ENCODE data around the gene HOXA2.

HOXA2 gene

DNA sequence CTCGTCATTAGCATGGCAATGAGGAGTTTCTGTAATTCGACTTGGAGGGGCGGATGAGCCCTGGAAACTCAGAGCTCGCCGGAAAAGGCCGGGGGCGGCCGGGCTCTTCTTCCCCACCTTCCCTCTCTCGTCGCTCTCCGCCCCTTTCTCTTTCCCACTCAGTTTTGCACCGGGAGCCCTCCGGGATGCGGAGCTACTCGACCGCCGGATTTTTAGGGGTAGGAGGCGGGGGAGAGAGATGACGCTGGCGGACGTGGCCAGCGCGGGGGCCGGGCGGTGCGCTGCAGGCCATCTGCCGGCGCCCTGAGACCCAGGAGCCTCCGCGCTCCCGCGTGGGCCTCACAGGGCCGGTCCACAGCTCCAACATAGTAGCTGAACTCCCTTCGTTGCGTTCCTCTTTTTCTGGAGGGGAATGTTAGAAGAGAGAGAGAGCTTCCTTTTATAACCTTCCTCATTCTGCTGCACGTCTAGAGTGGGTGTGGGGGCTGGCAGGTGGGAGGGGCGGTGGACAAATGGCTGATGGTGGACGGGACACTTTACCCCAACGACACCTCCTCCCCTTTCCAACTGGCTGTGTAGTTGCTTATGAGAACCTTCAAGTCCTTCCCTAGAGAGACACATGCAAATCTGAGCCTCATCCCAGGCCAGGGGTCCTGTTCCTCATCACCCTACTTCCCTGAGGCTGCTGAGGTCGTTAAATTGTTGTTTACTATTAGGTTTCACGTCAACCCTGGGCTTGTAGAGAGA is 5.5 kb downstream of the HOXA2 start:
- TF ChIP-seq, protein P1, sequence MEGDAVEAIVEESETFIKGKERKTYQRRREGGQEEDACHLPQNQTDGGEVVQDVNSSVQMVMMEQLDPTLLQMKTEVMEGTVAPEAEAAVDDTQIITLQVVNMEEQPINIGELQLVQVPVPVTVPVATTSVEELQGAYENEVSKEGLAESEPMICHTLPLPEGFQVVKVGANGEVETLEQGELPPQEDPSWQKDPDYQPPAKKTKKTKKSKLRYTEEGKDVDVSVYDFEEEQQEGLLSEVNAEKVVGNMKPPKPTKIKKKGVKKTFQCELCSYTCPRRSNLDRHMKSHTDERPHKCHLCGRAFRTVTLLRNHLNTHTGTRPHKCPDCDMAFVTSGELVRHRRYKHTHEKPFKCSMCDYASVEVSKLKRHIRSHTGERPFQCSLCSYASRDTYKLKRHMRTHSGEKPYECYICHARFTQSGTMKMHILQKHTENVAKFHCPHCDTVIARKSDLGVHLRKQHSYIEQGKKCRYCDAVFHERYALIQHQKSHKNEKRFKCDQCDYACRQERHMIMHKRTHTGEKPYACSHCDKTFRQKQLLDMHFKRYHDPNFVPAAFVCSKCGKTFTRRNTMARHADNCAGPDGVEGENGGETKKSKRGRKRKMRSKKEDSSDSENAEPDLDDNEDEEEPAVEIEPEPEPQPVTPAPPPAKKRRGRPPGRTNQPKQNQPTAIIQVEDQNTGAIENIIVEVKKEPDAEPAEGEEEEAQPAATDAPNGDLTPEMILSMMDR (conservative IDR thresholded peaks at IDR 0.05; ENCODE audit: control insufficient read depth, insufficient read depth, low read depth, low read length), result no peak
- DNase-seq (ENCODE audit: low read depth), result peak; percentile 59

DNA sequence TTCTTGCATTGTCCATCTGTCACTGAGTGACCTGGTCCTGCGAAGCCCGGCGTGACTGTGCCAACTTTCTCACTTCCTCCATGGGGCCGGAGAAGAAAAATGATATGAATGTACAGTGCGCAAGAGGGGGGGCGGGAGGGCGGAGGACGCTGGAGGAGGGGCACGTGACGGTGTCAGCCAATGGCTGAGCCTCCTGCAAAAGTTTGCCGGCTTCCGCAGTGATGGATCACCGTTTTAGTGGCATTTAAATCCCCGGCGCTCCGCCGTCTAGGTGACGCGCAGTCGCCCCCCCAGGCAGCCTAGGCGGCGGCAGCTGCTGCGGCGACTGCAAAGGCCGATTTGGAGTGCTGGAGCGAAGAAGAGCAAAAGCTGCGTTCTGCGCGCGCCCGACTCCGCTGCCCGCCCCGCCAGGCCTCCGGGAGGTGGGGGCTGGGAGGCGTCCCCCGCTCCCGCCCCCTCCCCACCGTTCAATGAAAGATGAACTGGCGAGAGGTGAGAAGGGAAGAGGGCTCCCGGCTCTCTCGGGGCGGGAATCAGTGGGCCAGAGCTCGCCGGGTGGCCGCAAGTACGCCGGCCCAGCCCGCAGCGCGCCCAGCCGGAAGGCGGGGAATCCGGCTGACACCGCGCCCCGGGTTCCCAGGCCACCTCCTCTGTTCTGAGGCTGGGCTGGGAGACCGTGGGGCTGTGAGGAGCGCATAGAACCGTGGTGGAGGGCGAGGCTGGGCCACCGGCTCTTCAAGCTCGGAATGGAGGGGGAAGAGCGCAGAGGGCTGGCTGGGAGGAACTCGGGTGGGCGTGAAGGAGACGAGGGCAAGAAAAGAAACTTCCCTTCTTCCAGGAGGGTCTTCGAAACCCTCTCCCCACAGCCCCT is 6.4 kb downstream of the HOXA2 start, which contains the start of gene HOXA1:
Gene HOXA1, minus strand, starts transcription at position 104 of the 871 bp plus-strand sequence. Its CDS starts 88 bp downstream, at position 16.
- TF ChIP-seq, protein P1 (conservative IDR thresholded peaks at IDR 0.05; ENCODE audit: control insufficient read depth, insufficient read depth, low read depth, low read length), result no peak
- peak within 1 kb of the TSS; percentile 93 for H3K4me3 ChIP-seq (ENCODE audit: control insufficient read depth, low read depth, low read length)
- DNase-seq (ENCODE audit: low read depth), result peak; percentile 92

More for the DNA sequence above, 5.5 kb downstream of the HOXA2 start:
- peak overlapping the region; percentile 93 for H3K4me3 ChIP-seq (ENCODE audit: control insufficient read depth, low read depth, low read length)

DNA sequence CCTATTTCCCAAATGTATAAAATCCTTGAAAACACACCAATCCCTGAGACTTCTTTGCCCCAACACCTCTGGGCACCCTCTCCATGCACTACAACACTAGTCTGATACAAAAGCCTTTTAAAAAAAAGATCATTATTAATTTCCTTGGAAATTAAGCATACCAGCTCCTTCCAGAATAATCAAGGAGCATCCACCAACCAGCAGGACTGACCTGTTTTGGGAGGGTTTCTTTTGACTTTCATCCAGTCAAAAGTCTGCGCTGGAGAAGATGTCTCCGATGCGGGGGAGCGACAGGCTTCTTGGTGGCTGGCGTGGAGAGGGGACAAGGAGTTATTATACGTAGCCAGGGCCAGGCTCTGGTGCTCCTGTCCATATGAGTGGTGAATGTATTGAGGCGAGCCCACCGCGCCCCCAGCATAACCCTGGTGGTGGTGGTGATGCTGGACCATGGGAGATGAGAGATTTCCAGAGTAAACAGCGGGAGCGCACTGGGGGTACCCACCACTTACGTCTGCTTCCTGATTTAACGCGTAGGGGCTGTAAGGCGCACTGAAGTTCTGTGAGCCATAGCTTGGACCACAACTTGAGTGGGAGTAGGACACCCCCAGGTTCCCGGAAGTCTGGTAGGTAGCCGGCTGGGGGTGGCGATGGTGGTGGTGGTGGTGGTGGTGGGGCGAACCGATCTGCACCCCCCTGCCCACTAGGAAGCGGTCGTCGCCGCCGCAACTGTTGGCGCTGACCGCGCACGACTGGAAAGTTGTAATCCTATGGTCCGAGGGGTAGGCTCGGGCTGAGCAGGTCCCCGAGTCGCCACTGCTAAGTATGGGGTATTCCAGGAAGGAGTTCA is 7.2 kb downstream of the HOXA2 start:
- peak overlapping the region; percentile 93 for H3K4me3 ChIP-seq (ENCODE audit: control insufficient read depth, low read depth, low read length)
- TF ChIP-seq, protein P1 (conservative IDR thresholded peaks at IDR 0.05; ENCODE audit: control insufficient read depth, insufficient read depth, low read depth, low read length), result no peak
- no peak for DNase-seq (ENCODE audit: low read depth)

DNA sequence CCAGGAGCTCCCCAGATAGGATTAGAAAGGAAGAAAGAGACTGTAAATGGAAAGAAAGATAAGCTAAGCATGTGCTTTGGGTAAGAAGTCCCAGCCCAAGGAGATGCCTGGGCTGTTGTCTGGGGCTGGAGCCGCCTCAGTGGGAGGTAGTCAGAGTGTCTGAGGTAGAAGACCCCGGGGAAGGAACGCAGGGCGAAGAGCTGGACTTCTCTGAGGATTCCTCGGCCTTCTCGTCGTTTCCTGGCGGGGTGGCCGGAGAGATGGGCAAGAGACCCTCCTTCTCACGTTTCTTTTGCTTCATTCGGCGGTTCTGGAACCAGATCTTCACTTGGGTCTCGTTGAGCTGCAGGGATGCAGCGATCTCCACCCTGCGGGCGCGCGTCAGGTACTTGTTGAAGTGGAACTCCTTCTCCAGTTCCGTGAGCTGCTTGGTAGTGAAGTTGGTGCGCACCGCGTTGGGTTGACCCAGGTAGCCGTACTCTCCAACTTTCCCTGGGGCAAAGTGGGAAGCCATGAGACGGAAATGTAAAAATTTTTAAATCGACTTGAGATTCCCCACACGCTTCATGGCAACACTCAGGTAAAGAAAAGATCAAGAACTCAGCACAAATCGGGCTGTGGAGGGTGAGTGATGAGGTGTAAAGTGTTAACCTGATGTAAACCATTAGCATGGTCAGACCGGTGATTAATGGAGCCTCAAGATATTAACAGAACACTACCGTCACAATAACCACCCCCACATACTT is 8.0 kb downstream of the HOXA2 start:
- no peak for DNase-seq (ENCODE audit: low read depth)
- TF ChIP-seq, protein P1 (conservative IDR thresholded peaks at IDR 0.05; ENCODE audit: control insufficient read depth, insufficient read depth, low read depth, low read length), result no peak
- no peak overlapping the region for H3K4me3 ChIP-seq (ENCODE audit: control insufficient read depth, low read depth, low read length)

DNA sequence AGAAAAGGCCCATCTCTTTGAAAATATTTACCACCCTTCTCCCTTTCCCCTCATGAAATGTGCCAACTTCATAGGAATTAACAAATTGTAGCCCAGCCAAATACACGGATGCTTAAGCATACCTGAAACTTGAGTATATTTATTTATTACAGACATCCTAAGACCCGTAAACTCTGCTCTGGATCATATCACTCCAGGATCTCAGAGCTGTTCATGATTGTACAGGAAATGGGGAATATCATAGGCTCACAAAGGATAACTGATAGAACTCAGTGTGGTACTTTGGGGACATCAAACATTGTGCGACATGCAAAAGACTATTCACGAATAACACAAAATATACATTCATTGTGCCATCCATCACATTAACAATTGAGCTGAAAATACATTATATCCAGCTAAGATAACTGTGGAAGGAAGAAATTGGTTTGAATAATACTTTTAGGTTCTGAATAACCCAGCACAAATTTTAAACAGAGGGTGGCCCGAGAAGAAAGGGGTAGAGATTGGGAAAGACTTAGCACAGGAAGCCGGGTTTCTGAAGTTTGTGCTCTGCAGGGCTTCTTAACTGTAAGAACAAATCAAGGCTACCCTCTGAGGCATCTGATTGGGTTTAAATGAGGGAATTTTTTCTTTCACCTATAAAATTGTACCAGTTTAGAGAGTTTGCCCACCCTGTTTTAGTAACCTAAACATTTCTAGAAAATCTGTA is 9.1 kb downstream of the HOXA2 start:
- H3K4me3 ChIP-seq (ENCODE audit: control insufficient read depth, low read depth, low read length), result no peak overlapping the region
- TF ChIP-seq, protein P1 (conservative IDR thresholded peaks at IDR 0.05; ENCODE audit: control insufficient read depth, insufficient read depth, low read depth, low read length), result no peak
- DNase-seq (ENCODE audit: low read depth), result no peak

Data from fibroblast of mammary gland (primary cell).